NCI-H2107 treated with DMSO at 0.1 percent for 48 hours (cell line): Measurements from ENCODE around the gene SAA2.
"Not testable (repeated sequence)": the region's sequence is repeated elsewhere in the genome, so short reads cannot be mapped to it uniquely, and the experiment has no call there.

Experiments
- DNase-seq: peaks from one replicate; lab custom pipeline; 2025; ENCODE audit not compliant: unreplicated experiment; lab: John Stamatoyannopoulos, UW

The SAA2 gene

DNA sequence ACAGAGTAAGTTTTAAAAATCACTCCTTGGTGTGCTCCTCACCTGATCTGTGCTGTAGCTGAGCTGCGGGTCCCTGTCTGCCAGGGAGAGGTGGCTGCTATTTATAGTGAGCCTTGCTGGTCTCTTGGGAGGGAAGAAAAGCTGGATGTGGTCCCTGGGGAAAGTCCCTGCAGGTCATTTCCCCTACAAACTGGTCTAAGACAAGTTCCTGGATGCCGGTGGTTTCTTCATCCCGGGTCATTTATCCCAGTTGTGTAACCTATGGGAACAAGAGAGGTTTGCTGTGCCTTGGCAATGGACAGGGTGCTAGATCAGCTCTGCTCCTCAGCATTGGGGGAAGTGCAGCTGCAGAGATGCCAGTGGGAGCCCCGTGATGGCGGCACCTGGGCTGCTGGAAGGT, at the start of gene SAA2:
SAA2 (minus strand) TSS at position 108 of the 400 bp plus-strand sequence. CDS start 657 bp downstream, outside the sequence.
- no peak for DNase-seq

DNA sequence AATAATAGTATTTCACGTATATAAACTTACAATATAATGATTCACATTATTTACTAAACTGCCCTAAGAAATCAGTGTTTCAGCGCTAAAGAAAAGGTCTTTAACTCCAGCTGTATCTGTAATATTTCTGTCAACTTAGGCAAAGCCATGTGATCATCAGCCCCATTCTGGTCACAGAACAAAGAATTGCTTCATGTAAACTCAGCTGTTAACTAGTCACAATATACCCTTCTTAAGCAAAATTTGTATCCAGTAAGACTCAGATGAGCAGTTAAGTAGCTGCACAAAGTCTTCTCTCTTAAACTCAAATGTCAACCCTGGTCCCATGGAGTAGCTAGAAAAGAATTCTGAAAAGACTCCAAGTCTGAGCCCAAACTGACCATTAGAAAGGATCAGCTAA, 46.8 kb upstream of the SAA2 start:
- DNase-seq = no peak

DNA sequence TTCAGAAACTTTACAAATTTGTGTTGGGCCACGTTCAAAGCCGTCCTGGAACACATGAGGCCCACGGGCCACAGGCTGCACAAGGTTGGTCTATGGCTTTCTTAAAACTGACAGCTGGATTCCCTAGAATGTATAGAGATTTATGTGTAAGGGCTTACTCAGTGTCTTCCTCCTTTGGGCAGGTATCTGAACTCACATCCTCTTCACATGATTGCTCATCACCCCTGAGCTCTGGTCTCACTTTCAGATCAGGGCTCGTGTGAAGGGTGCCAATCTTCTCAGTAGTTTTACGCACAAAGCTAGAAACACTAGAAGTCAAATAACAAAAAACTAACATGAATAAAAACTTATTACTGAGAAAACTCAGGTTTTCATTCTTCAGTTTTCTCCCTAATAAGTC, 46.4 kb upstream of the SAA2 start:
- no peak for DNase-seq

DNA sequence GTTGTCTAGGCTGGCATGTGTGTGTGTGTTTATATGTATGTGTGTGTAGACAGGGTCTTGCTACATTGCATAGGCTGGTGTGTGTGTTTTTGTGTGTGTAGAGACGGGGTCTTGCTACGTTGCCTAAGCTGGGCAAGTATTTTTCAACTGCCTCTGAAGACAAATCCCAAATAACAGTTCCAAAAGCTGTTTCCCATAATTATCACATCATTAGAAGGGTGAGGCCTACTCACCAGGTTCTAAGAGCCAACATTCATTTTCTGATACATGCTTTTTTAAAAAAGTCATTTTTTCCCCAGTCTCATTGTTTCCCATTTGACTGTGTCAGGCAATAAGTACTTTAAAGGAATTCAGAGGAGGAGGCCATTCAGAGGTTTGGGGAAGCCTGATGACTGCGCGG, 40.4 kb upstream of the SAA2 start:
- no peak for DNase-seq

DNA sequence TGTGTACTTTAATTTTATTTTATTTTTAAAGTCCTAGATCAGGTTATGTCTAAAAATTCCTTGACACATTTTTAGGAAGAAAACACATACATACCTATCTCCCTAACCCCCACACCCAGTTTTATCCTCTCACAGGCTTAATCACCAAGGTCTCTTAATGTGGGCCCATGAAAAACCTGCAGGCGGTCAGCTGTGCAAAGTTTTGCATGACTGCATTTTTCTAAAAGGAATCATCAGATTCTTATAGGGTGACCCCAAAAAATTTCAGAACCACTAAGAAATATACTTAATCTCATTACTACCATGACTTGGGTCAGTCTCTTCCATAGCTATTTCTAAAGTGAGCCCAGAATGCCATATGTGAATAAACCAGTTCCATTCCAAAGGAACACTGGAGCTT, 37.4 kb upstream of the SAA2 start:
- no peak for DNase-seq

DNA sequence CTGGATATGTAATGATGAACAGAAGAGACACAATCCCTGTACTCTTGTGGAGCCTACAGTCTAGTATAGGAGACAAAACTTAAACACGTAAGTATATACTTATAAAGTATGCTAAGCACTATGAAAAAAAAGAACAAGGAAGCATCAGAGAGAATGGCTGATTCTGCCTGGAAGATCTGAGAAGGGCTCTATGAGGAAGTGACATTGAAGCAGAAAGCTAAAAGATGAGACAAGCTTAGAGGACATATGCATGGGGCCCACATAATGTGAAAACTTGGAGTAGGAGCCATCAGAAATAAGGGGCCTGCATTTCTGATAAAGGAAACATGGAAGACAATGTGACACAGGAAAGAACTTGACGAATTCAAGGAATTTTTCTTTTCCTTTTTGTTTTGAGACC, 34.2 kb upstream of the SAA2 start:
- DNase-seq = no peak

DNA sequence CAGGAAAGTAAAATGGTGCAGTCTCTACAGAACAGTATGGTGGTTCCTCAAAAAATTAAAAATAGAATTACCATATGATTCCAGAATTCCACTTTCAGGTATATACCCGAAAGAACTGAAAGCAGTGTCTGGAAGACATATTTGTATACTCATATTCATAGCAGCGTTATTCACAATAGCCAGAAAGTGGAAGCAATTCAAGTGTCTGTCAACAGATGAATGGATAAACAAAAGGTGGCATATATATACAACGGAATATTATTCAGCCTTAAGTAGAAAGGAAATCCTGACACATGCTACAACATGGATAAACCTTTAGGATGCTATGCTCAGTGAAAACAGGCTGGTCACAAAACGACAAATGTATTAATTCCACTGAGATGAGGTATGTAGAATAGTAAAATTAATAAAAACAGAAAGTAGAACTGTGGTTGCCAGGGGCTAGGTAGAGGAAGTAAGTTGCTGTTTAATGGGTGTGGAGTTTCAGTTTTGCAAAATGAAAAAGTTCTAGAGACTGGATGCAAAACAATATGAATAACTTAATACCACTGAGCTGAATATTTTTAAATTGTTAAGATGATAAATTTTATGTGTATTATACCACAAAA, 32.1 kb upstream of the SAA2 start:
- no peak for DNase-seq

DNA sequence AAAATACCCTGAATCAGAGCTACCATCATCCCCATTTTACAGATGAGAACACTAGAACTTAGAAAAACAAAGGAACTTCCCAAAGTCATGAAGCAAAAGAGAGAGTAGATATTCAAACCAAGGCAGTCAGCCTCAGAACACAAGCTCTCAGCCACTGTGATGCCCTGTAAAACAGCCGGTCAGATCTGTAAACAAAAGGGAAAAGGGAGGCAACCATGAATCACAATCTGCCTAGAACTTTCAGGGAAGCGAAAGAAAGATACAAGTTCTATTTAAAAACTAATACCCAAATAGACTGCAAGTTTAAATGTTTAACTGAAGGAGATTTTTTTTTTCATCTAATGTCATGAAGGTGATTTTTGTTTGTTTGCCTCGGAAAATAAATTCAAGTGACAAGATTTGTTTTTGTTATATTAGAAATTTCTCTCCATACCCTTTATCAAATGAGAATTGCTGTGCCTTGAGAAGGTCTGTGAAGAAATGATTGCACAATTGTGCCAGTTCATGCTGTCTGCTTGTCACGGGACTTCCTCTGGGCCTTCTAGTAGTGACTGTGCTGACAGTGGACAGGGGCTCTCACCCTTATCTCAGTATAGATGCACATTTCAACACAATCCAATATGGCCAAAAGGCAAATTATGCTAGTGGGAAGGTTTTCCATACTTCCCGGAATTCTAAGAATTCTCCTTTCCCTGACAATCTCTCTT, 29.2 kb upstream of the SAA2 start:
- no peak for DNase-seq

DNA sequence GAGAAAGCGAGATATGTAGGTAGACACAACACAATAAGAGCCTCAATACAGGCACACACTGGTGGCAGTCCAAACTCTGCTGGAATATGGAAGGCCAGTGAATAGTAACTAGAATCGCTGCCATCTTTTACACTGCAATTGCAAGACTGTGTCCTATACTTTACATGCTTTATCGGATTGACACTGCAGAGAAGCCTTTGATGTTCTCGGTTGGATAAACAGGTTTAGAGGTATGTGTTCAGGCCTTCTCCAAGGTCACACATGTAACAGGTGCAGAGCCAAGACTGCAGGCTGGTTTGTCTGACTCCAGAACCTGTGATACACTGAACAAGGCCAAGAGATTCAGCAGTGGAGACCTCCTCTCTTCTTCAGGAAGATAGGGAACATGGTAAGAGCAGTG, 22.7 kb upstream of the SAA2 start:
- DNase-seq = no peak

DNA sequence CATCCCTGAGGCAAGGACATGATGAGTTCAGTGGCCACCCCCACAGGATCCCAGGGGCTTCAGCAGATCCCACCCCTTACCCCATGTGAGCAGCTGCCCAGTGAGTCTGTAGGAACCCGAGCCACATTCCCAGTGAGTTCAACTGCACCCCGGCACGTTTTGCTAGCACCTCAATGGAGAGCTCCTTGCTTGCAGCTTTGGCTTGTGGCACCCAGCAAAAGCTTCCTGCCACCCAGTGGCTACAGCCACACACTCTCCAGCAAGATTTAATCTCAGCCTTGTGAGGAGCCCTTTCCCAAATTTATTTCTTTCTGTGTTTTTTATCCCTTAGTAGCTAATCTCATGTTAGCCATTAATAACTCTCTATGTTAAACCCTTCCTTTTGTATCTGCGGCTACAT, 21.6 kb upstream of the SAA2 start:
- DNase-seq = no peak

DNA sequence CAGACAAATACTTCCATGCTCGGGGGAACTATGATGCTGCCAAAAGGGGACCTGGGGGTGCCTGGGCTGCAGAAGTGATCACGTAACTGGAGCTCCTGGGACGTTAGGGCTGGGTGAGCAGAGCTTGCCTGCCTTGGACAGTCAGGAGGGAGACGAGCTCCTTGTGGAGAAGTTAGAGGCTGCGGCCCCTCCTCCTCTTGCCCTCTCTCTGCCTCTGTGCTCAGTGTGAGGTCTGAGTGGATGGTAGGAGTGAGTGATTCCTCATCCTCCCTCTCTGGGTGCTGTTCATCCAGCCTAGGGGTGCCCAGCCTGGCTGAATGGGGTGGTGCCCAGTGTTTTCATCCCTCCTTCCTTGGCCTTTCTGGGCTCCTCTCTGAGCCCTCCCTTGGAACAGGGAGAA, 20.8 kb upstream of the SAA2 start:
- DNase-seq = not testable (repeated sequence)

DNA sequence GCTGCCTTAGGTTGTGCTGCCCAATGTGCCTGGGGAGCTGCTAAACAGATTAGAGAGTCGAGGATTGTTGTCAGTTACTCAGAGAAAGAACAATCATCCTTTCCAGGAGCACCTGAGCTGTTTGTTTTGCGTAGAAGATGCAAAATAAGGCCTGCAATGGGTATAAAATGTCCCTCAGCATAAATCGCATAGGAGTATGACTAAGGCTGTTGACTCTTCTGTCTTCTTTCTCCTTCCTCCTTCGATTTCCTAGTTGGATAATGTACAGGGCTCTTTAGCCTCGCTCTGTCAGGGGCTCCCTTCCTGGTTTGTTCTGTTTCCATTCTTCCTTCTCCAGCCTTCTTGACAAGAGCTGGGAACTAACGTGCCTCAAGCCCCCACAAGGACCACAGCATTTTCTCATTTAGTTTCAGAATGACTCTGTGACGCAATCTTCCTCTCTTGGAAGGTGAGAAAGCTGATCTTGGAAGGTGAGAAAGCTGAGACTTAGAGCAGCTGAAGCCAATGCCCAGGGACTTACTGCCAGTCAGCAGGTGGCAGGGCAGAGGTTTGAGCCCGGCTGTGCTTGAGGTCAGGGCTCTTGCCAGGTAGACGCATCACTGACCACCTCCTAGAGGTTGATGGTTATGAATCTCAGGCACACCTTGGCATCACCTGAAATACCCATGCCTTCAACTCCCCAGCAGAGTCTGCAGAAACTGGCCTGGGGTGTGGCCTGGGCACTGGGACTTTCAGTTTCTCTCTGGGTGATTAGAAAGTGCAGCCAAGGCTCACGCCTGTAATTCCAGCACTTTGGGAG, 19.1 kb upstream of the SAA2 start:
- not testable (repeated sequence) for DNase-seq

DNA sequence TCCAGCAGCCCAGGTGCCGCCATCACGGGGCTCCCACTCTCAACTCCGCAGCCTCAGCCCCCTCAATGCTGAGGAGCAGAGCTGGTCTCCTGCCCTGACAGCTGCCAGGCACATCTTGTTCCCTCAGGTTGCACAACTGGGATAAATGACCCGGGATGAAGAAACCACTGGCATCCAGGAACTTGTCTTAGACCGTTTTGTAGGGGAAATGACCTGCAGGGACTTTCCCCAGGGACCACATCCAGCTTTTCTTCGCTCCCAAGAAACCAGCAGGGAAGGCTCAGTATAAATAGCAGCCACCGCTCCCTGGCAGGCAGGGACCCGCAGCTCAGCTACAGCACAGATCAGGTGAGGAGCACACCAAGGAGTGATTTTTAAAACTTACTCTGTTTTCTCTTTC, 17.5 kb upstream of the SAA2 start, which contains the start of gene SAA1:
SAA1 (plus strand) TSS at position 316 of the 400 bp plus-strand sequence. CDS start 624 bp downstream, outside the sequence.
- DNase-seq = no peak

DNA sequence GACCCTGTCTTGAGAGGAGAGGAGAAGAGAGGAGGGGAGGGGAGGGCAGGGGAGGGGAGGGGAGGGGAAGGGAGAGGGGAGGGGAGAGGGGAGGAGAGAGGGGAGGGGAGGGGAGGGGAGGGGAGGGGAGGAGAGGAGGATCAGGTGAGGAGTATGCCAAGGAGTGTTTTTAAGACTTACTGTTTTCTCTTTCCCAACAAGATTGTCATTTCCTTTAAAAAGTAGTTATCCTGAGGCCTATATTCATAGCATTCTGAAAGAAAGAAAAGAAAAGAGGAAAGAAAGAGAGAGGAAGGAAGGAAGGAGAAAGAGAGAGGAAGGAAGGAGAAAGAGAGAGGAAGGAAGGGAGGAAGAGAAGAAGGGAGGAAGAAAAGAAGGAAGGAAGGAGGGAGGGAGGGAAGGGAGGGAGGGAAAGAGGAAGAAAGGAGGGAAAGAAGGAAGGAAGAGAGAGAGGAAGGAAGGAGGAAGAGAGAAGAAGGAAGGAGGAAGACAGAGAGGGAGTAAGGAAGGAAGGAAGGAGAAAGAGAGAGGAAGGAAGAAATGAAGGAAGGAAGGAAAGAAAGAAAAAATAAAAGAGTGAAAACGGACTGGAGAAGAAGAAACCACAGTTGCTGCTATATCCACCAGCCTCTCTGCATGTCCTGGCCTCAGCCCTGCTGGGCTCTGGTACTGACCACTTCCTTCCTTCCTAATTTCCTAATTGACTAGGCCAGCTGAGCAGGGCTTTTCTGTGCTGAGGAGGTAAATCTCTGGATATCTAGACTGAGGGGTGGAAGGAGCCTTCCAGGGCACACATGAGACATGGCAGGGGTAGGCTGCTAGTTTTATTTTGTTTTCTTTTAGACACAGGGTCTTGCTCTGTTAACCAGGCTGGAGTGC, 16.4 kb upstream of the SAA2 start:
- no peak for DNase-seq

DNA sequence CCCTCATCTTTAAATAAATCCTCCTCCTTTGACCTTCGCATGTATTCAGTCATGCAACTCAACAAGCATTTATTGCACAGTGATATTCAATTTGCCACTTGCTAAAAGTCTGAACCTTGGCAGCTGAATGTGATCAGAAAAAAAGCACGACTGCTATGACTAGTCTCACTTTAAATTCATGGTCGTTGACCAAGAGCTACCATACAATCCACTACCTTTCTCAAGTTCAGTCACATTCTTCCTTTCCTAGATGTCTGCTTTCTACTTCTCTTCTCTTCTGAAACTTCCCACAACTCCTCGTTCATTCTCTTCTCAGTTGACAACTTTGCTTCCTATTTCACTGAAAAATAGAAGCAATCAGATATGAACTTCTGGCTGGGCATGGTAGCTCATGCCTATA, 15.6 kb upstream of the SAA2 start:
- DNase-seq = no peak

DNA sequence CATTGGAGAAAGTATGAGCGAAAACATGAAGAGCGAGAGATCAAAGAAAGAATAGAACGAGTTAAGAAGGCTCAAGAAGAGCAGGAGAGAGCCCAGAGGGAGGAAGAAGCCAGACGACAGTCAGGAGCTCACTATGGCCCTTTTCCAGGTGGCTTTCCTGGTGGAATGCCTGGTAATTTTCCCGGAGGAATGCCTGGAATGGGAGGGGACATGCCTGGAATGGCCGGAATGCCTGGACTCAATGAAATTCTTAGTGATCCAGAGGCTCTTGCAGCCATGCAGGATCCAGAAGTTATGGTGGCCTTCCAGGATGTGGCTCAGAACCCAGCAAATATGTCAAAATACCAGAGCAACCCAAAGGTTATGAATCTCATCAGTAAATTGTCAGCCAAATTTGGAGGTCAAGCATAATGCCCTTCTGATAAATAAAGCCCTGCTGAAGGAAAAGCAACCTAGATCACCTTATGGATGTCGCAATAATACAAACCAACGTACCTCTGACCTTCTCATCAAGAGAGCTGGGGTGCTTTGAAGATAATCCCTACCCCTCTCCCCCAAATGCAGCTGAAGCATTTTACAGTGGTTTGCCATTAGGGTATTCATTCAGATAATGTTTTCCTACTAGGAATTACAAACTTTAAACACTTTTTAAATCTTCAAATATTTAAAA, 14.3 kb upstream of the SAA2 start:
- DNase-seq = not testable (repeated sequence)

DNA sequence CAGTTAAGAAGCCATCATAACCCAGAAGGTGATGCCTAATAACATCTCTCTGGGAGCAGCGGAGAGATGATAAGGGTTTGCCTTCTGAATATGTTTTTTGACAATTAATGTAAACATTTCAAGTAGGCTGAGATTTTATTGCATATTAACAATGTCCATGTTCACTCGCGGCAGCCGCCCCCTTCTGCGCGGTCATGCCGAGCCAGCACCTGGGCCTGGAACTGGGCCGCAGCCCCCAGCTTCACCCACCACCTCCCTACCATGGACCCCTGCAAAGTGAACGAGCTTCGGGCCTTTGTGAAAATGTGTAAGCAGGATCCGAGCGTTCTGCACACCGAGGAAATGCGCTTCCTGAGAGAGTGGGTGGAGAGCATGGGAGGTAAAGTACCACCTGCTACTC, 13.3 kb upstream of the SAA2 start:
- no peak for DNase-seq

DNA sequence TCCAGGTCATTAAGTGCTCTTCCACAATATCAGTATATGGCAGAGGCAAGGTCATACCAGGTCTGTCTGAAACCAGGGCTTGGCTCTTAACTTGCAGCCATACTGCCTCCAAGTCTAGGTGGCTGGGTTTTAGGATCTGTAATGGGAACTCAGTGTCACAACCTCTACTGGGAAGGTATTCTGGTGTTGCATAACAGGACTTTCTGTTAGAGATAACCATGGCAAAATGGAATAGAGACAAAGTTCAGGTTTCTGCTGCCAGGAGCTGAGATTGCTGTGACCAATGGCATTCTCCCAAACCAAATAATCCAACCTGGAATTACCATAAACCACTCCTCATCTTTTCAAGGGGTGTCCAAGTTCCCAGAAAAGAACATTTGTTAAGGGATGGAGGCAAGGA, 10.8 kb upstream of the SAA2 start:
- no peak for DNase-seq

DNA sequence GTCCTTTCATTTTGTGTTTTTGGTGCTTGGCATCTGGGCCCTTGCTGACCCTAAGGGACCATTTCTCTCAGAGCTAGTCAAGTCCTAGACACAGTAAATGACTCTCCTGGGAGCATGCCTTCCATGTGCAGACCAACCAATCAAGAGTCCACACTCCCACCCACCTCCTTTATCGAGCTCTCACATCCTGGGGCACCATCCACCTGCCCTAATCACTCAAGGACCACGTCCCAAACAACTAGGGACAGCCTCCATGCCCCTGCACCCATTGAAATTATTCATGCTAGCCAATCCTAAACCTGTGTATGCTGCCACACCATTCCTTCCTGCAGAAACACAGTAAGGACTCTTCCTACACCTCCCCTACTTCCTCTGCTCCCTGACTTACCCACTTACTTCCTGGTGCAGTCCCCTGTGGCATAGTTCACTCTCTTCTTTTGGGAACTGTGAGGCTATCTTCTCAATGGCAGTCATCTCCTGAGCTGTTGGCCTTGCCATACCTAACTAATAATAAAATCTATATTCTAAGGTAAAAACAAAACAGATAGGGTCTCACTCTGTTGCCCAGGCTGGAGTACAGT, 6.4 kb upstream of the SAA2 start:
- no peak for DNase-seq

DNA sequence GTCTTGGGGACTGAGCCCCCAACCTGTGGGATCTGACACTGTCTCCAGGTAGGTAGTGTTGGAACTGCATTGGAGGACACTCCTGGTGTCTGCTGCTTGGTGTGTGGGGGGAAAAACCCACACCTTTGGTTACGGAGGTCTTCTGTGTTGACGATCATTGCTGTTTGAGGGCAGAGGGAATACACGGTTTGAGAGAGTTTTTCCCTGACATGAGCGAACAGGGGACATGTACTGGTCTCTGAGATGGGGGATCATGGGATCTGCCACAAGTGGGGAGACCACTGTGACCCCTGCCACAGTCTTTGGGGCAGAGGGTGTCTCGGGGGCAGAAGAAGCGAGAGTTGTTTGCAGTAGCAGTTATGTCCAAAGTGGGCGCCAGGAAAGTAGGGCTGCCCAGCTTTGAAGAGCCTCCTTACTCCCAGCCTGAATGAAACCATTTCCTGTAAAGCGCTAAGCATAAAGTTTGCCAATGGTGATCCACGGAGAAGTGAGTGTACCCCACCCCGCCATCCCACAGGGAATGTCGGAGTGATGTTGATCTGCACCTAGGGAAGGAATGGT, 5.4 kb upstream of the SAA2 start:
- DNase-seq = no peak
